SK-N-MC (cell line): Measurements from ENCODE around the gene ORM1.

Source experiments
- EZH2 ChIP-seq: fragments of 200-600 bp; sonication (generic); IDR thresholded peaks from one replicate; pipeline ENCODE4 v1.6.1; 2017; ENCODE audit warnings: antibody characterized with exemption
- POLR2AphosphoS5 ChIP-seq: IDR thresholded peaks from 2 replicates; pipeline ENCODE4 v1.6.1; 2012; ENCODE audit warnings: mild to moderate bottlenecking, low read depth, low read length, borderline replicate concordance

DNA sequence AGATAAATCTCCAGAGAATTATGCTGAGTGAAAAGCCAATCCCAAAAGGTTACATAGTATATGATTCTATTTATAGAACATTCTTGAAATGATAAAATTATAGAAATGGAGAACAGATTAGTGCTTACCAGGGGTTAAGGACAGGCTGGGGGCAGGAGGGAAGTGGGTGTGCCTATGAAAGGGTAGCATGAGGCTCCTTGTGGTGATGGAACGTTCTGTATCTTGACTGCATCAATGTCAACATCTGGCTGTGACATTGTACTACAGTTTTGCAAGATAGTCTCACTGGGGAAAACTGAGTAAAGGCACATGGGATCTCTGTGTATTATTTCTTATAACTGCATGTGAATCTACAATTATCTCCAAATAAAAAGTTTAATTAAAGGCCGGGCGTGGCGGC lies 29.0 kb downstream of the ORM1 start:
- TF ChIP-seq POLR2AphosphoS5 (no peak), EZH2 (no peak)
